PFSK-1 (cell line): ENCODE results near the gene DTD1.

ENCODE experiments used
- FOXP2 ChIP-seq: optimal IDR thresholded peaks from 2 replicates; pipeline ENCODE3; 2011; ENCODE audit warnings: borderline replicate concordance, control low read depth, inconsistent platforms; ENCODE audit not compliant: insufficient read depth; ENCODE audit errors: extremely low read length, extremely low read depth
- POLR2AphosphoS5 ChIP-seq: IDR thresholded peaks from 2 replicates; pipeline ENCODE4 v1.6.1; 2012; ENCODE audit warnings: low read depth, mild to moderate bottlenecking, control low read depth, low read length, moderate library complexity
- REST ChIP-seq, 2 experiments: IDR thresholded peaks; 2 replicates each; pipeline versions ENCODE4 v1.6.1 to v1.8.0; 2011 to 2012; ENCODE audit warnings: low read depth in 2 of 2, low read length in 2 of 2, control low read depth in 1 of 2, inconsistent platforms in 1 of 2, mild to moderate bottlenecking in 1 of 2, moderate library complexity in 1 of 2; ENCODE audit not compliant: insufficient read depth in 1 of 2
- SIN3A ChIP-seq: IDR thresholded peaks from 2 replicates; pipeline ENCODE4 v1.6.1; 2012; ENCODE audit warnings: mild to moderate bottlenecking, low read length, moderate library complexity, borderline replicate concordance; ENCODE audit not compliant: insufficient read depth
- TAF1 ChIP-seq: IDR thresholded peaks from 2 replicates; pipeline ENCODE4 v1.6.1; 2012; ENCODE audit warnings: low read length, control low read depth, borderline replicate concordance; ENCODE audit not compliant: insufficient read depth

Gene DTD1

GRCh38 chr20:18811904-18812303, 224.1 kb downstream of the DTD1 start:
- TF ChIP-seq FOXP2: no peak
- TF ChIP-seq POLR2AphosphoS5: no peak
- no peak for TF ChIP-seq SIN3A
- TF ChIP-seq TAF1: no peak
- TF ChIP-seq REST (IDR thresholded peaks at IDR 0.05; ENCODE audit: insufficient read depth in 1 of 2, low read depth in 2 of 2, low read length in 2 of 2): no peak

- no peak for TF ChIP-seq FOXP2
- TF ChIP-seq SIN3A: no peak
- no peak for TF ChIP-seq TAF1
- no peak for TF ChIP-seq POLR2AphosphoS5
- TF ChIP-seq REST (IDR thresholded peaks at IDR 0.05; ENCODE audit: insufficient read depth in 1 of 2, low read depth in 2 of 2, low read length in 2 of 2): no peak
These were observed 225.6 kb downstream of the DTD1 start, which contains the start of gene SCP2D1 for GRCh38 chr20:18813483-18813882. Gene SCP2D1, plus strand, starts transcription at chr20:18813783. Its CDS starts 33 bp downstream, at chr20:18813816.

- TF ChIP-seq SIN3A (no peak), TAF1 (no peak), POLR2AphosphoS5 (no peak), REST (IDR thresholded peaks at IDR 0.05; ENCODE audit: insufficient read depth in 1 of 2, low read depth in 2 of 2, low read length in 2 of 2) (no peak), FOXP2 (no peak)
These were observed 227.5 kb downstream of the DTD1 start for GRCh38 chr20:18815194-18815942.
